Spleen (tissue), 11 donors: ENCODE data around the gene FN3KRP. TPM values are rescaled to one million over a fixed set of nuclear protein-coding genes. Genes with fewer than 3 reads are reported as not detected.
"Not testable (repeated sequence)": the region's sequence is repeated elsewhere in the genome, so short reads cannot be mapped to it uniquely, and the experiment has no call there.

Experiments
- DNase-seq: peaks from one replicate; pipeline ENCODE4 v3.0.0-alpha.2; 2020
- H3K27ac ChIP-seq, 8 donors: fragments of 200-600 bp; sonication (generic) in 7 of 8; 1 replicate in 4 of 8; 2 replicates in 4 of 8; pipeline versions ENCODE4 v1.5.0 to v1.8.0; 2016 to 2021; ENCODE audit warnings: inconsistent platforms in 4 of 8, mild to moderate bottlenecking in 4 of 8, moderate library complexity in 1 of 8
- H3K27me3 ChIP-seq, 7 donors: fragments of 200-600 bp; sonication (generic) in 6 of 7; replicated peaks in 1 of 7; 1 replicate in 4 of 7; 2 replicates in 3 of 7; pipeline versions ENCODE4 v1.5.0 to v1.8.0; 2016 to 2021; ENCODE audit warnings: inconsistent platforms in 3 of 7, mild to moderate bottlenecking in 1 of 7
- H3K36me3 ChIP-seq, 6 donors: fragments of 200-600 bp; sonication (generic) in 5 of 6; 1 replicate in 4 of 6; 2 replicates in 2 of 6; pipeline versions ENCODE4 v1.5.0 to v1.8.0; 2016 to 2021; ENCODE audit warnings: inconsistent platforms in 2 of 6
- H3K4me1 ChIP-seq, 6 donors: fragments of 200-600 bp; sonication (generic) in 5 of 6; 1 replicate in 3 of 6; 2 replicates in 3 of 6; pipeline versions ENCODE4 v1.5.0 to v1.8.0; 2016 to 2021; ENCODE audit warnings: inconsistent platforms in 3 of 6
- H3K4me3 ChIP-seq, 8 donors: fragments of 200-600 bp; sonication (generic) in 7 of 8; 1 replicate in 4 of 8; 2 replicates in 4 of 8; pipeline versions ENCODE4 v1.5.0 to v1.8.0; 2016 to 2021; ENCODE audit warnings: inconsistent platforms in 4 of 8, mild to moderate bottlenecking in 4 of 8, moderate library complexity in 2 of 8
- H3K9me3 ChIP-seq, 8 donors: fragments of 200-600 bp; sonication (generic) in 7 of 8; 1 replicate in 4 of 8; 2 replicates in 4 of 8; pipeline versions ENCODE4 v1.5.0 to v1.8.0; 2016 to 2021; ENCODE audit warnings: inconsistent platforms in 4 of 8
- POLR2A ChIP-seq, 3 donors: fragments of 450-650 bp; IDR thresholded peaks; one replicate each; pipeline ENCODE4 v1.5.1; 2017; ENCODE audit warnings: antibody characterized with exemption in 3 of 3, mild to moderate bottlenecking in 1 of 3
- POLR2AphosphoS5 ChIP-seq, 3 donors: sonication (generic); formaldehyde crosslinking; IDR thresholded peaks; one replicate each; pipeline ENCODE4 v1.5.1; 2017; ENCODE audit warnings: antibody characterized with exemption in 3 of 3
- WGBS, 5 donors: extraction: QIAGEN DNeasy Blood & Tissue Kit in 3 of 5; methylation state at CpG; one replicate each; pipeline versions ENCODE4 v1.1.5 to v1.1.7; 2013 to 2018; 5-methylcytosine and 5-hydroxymethylcytosine counted together
- intact Hi-C: fragments of 100-400 bp; cut with DNase I; formaldehyde crosslinking; loops from one replicate; pipeline ENCODE4 v1.15.0; 2023; ENCODE audit warnings: low total_unique reads
- polyA plus RNA-seq, 3 donors: library from polyadenylated mRNA; stranded (reverse); fragments of 200-250 nt; gene quantifications; one replicate each; pipeline ENCODE4 v1.2.1, GENCODE V29; 2013
- total RNA-seq, 7 donors: library from RNA; depleted of rRNA in 3 of 7; stranded (reverse); fragments of >200 nt in 3 of 7; fragmentation: NEBNext Ultra II Directional in 4 of 7; extraction: Animal tissue kit (Norgen Biotek cat#: 25700) in 4 of 7; gene quantifications; one replicate each; pipeline versions ENCODE4 v1.1.0 to v1.2.1, GENCODE V29; 2016 to 2021
- TF ChIP-seq, protein P1 (sequence below), 11 experiments: fragments of 200-600 bp in 7 of 11; fragments of 450-650 bp in 4 of 11; sonication (generic) in 4 of 11; IDR thresholded peaks in 8 of 11; conservative IDR thresholded peaks in 3 of 11; 1 replicate in 7 of 11; 2 replicates in 4 of 11; pipeline versions ENCODE4 v1.4.0 to v1.8.0; 2016 to 2021; ENCODE audit warnings: antibody characterized with exemption in 11 of 11, inconsistent platforms in 4 of 11, mild to moderate bottlenecking in 1 of 11
- donor health status: healthy with polysubstance abuse.
- donor health status: DM: no; HTN: no; CAD: no; lungs with moderate emphysema.
- donor health status: DM: no; HTN: no; CAD: no.
- donor health status: Bipolar disorder and iron deficiency.
- donor health status: healthy.
- donor health status: DM: no; HTN: no; CAD: no.
- donor health status: DM: yes; HTN: yes; CAD: no.

Gene FN3KRP
- total and polyA plus RNA-seq, 10 donors = 16.3 to 35.1 (median 24.8) TPM

DNA sequence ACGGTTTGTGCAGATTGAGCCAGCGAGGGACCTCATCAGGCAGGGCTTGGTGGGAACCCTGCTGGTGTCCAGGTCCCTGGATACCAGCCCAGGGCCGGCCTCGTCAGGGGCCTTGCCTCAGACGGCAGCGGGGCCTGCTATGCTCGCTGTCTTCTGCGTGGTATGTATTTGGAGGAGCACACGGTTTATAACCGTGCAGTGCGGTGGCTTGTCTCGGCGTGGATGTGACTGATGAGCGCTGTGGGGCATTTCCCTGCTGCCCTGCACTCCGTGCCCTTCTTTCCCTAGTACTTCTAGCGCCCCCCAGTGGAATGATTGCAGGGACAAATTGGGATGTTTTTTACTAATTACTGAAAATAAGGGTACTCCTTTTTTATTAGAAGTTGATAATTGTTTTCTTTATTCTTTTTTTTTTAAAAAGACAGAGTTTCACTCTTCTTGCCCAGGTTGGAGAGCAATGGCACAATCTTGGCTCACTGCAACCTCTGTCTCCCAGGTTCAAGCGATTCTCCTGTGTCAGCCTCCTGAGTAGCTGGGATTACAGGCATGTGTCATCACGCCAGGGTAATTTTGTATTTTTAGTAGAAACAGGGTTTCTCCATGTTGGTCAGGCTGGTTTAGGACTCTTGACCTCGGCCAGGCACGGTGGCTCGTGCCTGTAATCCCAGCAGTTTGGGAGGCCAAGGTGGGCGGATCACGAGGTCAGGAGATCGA lies 50.7 kb downstream of the FN3KRP start:
- intact Hi-C loops = no loop called here
- H3K27ac ChIP-seq = no peak overlapping the region
- H3K4me3 ChIP-seq = no peak overlapping the region
- no peaks in the 10 kb centered on the region for H3K27me3 ChIP-seq
- H3K4me1 ChIP-seq = peaks cover 0 to 37% (median 4%) of the 10 kb centered on the region in 6 donors
- TF ChIP-seq, protein P1, sequence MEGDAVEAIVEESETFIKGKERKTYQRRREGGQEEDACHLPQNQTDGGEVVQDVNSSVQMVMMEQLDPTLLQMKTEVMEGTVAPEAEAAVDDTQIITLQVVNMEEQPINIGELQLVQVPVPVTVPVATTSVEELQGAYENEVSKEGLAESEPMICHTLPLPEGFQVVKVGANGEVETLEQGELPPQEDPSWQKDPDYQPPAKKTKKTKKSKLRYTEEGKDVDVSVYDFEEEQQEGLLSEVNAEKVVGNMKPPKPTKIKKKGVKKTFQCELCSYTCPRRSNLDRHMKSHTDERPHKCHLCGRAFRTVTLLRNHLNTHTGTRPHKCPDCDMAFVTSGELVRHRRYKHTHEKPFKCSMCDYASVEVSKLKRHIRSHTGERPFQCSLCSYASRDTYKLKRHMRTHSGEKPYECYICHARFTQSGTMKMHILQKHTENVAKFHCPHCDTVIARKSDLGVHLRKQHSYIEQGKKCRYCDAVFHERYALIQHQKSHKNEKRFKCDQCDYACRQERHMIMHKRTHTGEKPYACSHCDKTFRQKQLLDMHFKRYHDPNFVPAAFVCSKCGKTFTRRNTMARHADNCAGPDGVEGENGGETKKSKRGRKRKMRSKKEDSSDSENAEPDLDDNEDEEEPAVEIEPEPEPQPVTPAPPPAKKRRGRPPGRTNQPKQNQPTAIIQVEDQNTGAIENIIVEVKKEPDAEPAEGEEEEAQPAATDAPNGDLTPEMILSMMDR (IDR thresholded peaks at IDR 0.05 in 8 of 11, conservative IDR thresholded peaks at IDR 0.05 in 3 of 11) = peak in 9 of 11 experiments; percentile 28 to 62 (median 52)
- no peak for TF ChIP-seq POLR2A (IDR thresholded peaks at IDR 0.05)
- no peak for DNase-seq
- WGBS, 5 donors = 76 to 85% (median 81%) methylated on average over 20 to 24 of the region's 24 CpGs
- no peaks in the 10 kb centered on the region for H3K9me3 ChIP-seq
- peaks cover 0 to 88% (median 26%) of the 10 kb centered on the region in 6 donors for H3K36me3 ChIP-seq

DNA sequence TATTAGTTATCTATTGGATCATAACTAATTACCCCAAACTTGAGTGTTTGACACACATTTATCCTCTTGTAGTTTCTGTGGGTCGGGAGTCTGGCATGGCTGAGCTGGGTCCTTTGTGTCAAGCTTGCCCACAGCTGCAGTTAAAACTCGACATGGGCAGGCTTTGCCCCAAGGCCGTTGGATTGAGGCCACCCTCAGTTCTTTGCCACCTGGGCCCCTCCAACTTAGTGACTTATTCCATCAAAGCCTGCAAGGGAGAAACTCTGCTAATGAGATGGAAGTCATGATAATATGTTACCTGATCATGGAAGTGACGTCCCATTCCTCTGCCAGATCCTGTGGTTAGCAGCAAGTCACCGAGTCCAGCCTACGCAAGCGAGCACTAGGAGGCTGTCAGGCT lies 52.5 kb downstream of the FN3KRP start:
- Histone ChIP-seq H3K36me3 (peaks cover 0 to 85% (median 33%) of the 10 kb centered on the region in 6 donors), H3K27ac (no peak overlapping the region), H3K9me3 (no peaks in the 10 kb centered on the region), H3K4me1 (peaks cover 0 to 21% (median 4%) of the 10 kb centered on the region in 6 donors), H3K4me3 (no peak overlapping the region), H3K27me3 (no peaks in the 10 kb centered on the region)
- DNase-seq = no peak
- WGBS, 5 donors = 91 to 98% (median 95%) methylated on average over 7 of the region's 7 CpGs
- intact Hi-C loops = no loop called here
- no peak for TF ChIP-seq POLR2AphosphoS5 (IDR thresholded peaks at IDR 0.05)
- no peak for TF ChIP-seq POLR2A (IDR thresholded peaks at IDR 0.05)
- TF ChIP-seq, protein P1 (IDR thresholded peaks at IDR 0.05 in 8 of 11, conservative IDR thresholded peaks at IDR 0.05 in 3 of 11) = no peak

DNA sequence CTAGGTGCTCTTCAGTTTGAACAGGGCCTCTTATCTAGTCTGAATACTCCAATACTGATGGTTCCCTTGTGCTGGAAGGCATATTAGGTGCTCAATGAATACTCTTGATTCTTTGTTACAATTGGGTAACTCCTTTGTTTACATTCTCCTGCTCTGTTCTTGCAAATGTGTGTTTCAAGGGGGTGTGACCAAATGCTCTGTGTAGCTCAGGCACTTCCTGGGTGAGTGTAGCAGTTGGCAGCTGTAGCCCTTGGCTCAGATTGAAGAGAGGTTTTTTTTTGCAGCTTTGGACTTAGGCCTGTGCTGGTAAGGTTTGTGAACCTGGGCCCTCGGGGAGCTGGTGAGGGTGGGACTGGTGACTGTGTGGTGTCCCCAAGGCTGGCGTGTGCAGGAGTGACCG lies 55.5 kb downstream of the FN3KRP start:
- intact Hi-C loops = no loop called here
- no peak for DNase-seq

DNA sequence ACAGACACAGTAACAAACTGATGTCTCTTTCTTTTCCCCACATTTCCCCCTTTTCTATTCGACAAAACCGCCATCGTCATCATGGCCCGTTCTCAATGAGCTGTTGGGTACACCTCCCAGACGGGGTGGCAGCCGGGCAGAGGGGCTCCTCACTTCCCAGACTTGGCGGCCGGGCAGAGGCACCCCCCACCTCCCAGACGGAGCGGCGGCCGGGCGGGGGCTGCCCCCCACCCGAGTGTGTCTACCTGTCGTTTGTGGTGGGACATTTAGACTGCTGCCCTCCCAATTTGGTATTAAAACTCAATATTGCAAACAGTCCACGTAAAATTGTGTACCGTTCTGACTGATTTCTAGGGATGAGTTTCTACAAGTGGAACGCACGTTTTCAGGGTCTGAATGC lies 58.0 kb downstream of the FN3KRP start:
- DNase-seq, H3K4me3 ChIP-seq, intact Hi-C loops, H3K27me3 ChIP-seq, H3K9me3 ChIP-seq: not testable (repeated sequence)
- WGBS, 5 donors = 87 to 90% (median 88%) methylated on average over 19 of the region's 19 CpGs
- H3K36me3 ChIP-seq = peaks cover 0 to 50% (median 12%) of the 10 kb centered on the region in 6 donors
- peaks cover 0 to 30% (median 19%) of the 10 kb centered on the region in 6 donors for H3K4me1 ChIP-seq
- H3K27ac ChIP-seq = peak overlapping the region in 3 of 8 donors; percentile 18 to 71 (median 68)

More for the DNA sequence above, 55.5 kb downstream of the FN3KRP start:
- Histone ChIP-seq H3K4me1 (peaks cover 0 to 30% (median 19%) of the 10 kb centered on the region in 6 donors), H3K36me3 (peaks cover 0 to 69% (median 25%) of the 10 kb centered on the region in 6 donors), H3K9me3 (no peaks in the 10 kb centered on the region), H3K4me3 (no peak overlapping the region), H3K27ac (no peak overlapping the region), H3K27me3 (no peaks in the 10 kb centered on the region)
- TF ChIP-seq POLR2AphosphoS5 (IDR thresholded peaks at IDR 0.05) (no peak), POLR2A (IDR thresholded peaks at IDR 0.05) (no peak)
- TF ChIP-seq, protein P1 (IDR thresholded peaks at IDR 0.05 in 8 of 11, conservative IDR thresholded peaks at IDR 0.05 in 3 of 11) = no peak
- WGBS, 5 donors = 91 to 100% (median 97%) methylated on average over 3 of the region's 3 CpGs
